Erythroblast (primary cell): Measurements from ENCODE around the gene DNHD1.

Experiments
- GATA1 ChIP-seq: IDR thresholded peaks from 2 replicates; pipeline ENCODE4 v1.6.1; 2011; ENCODE audit warnings: low read depth, mild to moderate bottlenecking, control low read depth, low read length, moderate library complexity
- POLR2A ChIP-seq: IDR thresholded peaks from 2 replicates; pipeline ENCODE4 v1.6.1; 2011; ENCODE audit warnings: mild to moderate bottlenecking, low read length

GRCh38 chr11:6588018-6588417 is 90.9 kb downstream of the DNHD1 start:
- TF ChIP-seq POLR2A, result no peak
- TF ChIP-seq GATA1, result no peak
